Panc1 (cell line): ENCODE results near the gene TBP. TPM values are rescaled to one million over a fixed set of nuclear protein-coding genes. Genes with fewer than 3 reads are reported as not detected.

Source experiments
- ATAC-seq: fragments of 200-7000 bp; cut with Tn5 transposase; 2 replicates; pipeline ENCODE4 v1.9.1; 2020; ENCODE audit warnings: mild to moderate bottlenecking, moderate library complexity
- BruUV-seq: library from RNA; stranded (reverse); fragments of 400-500 nt; replicated peaks from 2 replicates; lab custom pipeline; 2021; lab: Mats Ljungman, UMichigan
- CTCF ChIA-PET: fragments of 300-600 bp; sonication (Branson Sonifier 250); formaldehyde crosslinking; loops from one replicate; lab custom pipeline; 2022; ENCODE audit warnings: antibody characterized with exemption; lab: Charles Lee
- POLR2A ChIA-PET: fragments of 300-600 bp; sonication (Branson Sonifier 250); formaldehyde crosslinking; loops from one replicate; lab custom pipeline; 2022; ENCODE audit warnings: antibody characterized with exemption; lab: Charles Lee
- DNase-seq: peaks from one replicate; pipeline ENCODE4 v3.0.0-alpha.2; 2010; ENCODE audit warnings: low read depth, low spot score
- H3K27ac ChIP-seq: 2 replicates; pipeline ENCODE4 v1.5.1; 2011; ENCODE audit warnings: mild to moderate bottlenecking, low read length, inconsistent platforms
- H3K27me3 ChIP-seq: fragments of 200-500 bp; sonication (Bioruptor generic); 2 replicates; pipeline ENCODE4 v1.6.0; 2014; ENCODE audit warnings: low read length, inconsistent platforms; ENCODE audit not compliant: control insufficient read depth, insufficient read depth
- H3K36me3 ChIP-seq: fragments of 200-500 bp; sonication (Bioruptor generic); 2 replicates; pipeline ENCODE4 v1.5.1; 2014; ENCODE audit warnings: inconsistent platforms, mild to moderate bottlenecking, low read length, moderate library complexity; ENCODE audit not compliant: control insufficient read depth, insufficient read depth
- H3K4me1 ChIP-seq: 2 replicates; pipeline ENCODE4 v1.5.1; 2011; ENCODE audit warnings: inconsistent platforms, mild to moderate bottlenecking, low read length, moderate library complexity; ENCODE audit not compliant: control insufficient read depth, insufficient read depth
- H3K4me3 ChIP-seq, 2 experiments: 2 replicates each; pipeline ENCODE4 v1.5.1; 2011 to 2012; ENCODE audit warnings: low read depth in 2 of 2, low read length in 2 of 2, mild to moderate bottlenecking in 2 of 2, inconsistent platforms in 1 of 2, moderate library complexity in 1 of 2
- H3K9me3 ChIP-seq: fragments of 200-500 bp; sonication (Bioruptor generic); 2 replicates; pipeline ENCODE4 v1.5.1; 2014; ENCODE audit warnings: low read depth, mild to moderate bottlenecking, inconsistent platforms, low read length, moderate library complexity; ENCODE audit not compliant: control insufficient read depth, insufficient read depth
- CTCF ChIP-seq: fragments of 450-650 bp; IDR thresholded peaks from 2 replicates; pipeline ENCODE4 v1.5.1; 2017; ENCODE audit warnings: mild to moderate bottlenecking
- POLR2AphosphoS5 ChIP-seq: IDR thresholded peaks from 2 replicates; pipeline ENCODE4 v1.6.1; 2012; ENCODE audit warnings: mild to moderate bottlenecking, low read depth, low read length, moderate library complexity
- REST ChIP-seq, 2 experiments: IDR thresholded peaks; 2 replicates each; pipeline ENCODE4 v1.6.1; 2011 to 2012; ENCODE audit warnings: low read depth in 2 of 2, control low read depth in 1 of 2, low read length in 1 of 2, mild to moderate bottlenecking in 1 of 2, moderate library complexity in 1 of 2; ENCODE audit not compliant: insufficient read depth in 1 of 2
- SIN3A ChIP-seq: IDR thresholded peaks from 2 replicates; pipeline ENCODE4 v1.6.1; 2012; ENCODE audit warnings: low read depth, mild to moderate bottlenecking, low read length, moderate library complexity, borderline replicate concordance; ENCODE audit not compliant: insufficient read depth
- TCF7L2 ChIP-seq: IDR thresholded peaks from 2 replicates; pipeline ENCODE4 v1.6.1; 2011; ENCODE audit warnings: mild to moderate bottlenecking, low read depth, low read length, inconsistent platforms
- in situ Hi-C: cut with HindIII; loops from 2 replicates; pipeline ENCODE4 v1.10.0; 2016; ENCODE audit warnings: low sequenced_read_pairs, low pct_unique_long_range_greater_than_20kb
- intact Hi-C: fragments of 100-400 bp; cut with micrococcal nuclease; formaldehyde crosslinking; loops from one replicate; pipeline ENCODE4 v1.10.0; 2022; ENCODE audit not compliant: unreplicated experiment
- total RNA-seq: library from RNA; stranded (reverse); gene quantifications from one replicate; pipeline ENCODE4 v1.2.1, GENCODE V29; 2021; ENCODE audit not compliant: unreplicated experiment

Gene TBP
- total RNA-seq, 1 experiment from 2014 or later, result 26.4 TPM

GRCh38 chr6:170596426-170596825 is 42.3 kb downstream of the TBP start:
- no peak overlapping the region for H3K27ac ChIP-seq
- H3K4me3 ChIP-seq, result no peak overlapping the region
- peaks cover 13% of the 10 kb centered on the region; the same call in 1 of the 2 replicates for H3K9me3 ChIP-seq
- no peaks in the 10 kb centered on the region for H3K36me3 ChIP-seq
- peaks cover 18% of the 10 kb centered on the region for H3K27me3 ChIP-seq
- in situ Hi-C loops, result no loop called here
- no peak for ATAC-seq
- TF ChIP-seq TCF7L2 (no peak), REST (IDR thresholded peaks at IDR 0.05; ENCODE audit: insufficient read depth in 1 of 2, low read depth in 2 of 2, low read length in 1 of 2) (no peak), SIN3A (no peak), CTCF (no peak)
- no TSS peak for BruUV-seq
- CTCF ChIA-PET, result no interaction called here
- POLR2A ChIA-PET, result no interaction called here
- no peaks in the 10 kb centered on the region for H3K4me1 ChIP-seq
- no peak for DNase-seq
- intact Hi-C loops, result no loop called here

- CTCF ChIA-PET, result no interaction called here
- POLR2A ChIA-PET, result no interaction called here
- no peaks in the 10 kb centered on the region for H3K4me1 ChIP-seq
- no peaks in the 10 kb centered on the region for H3K36me3 ChIP-seq
- ATAC-seq (no peak), DNase-seq (no peak)
- peaks cover 24% of the 10 kb centered on the region for H3K27me3 ChIP-seq
- H3K9me3 ChIP-seq, result 0 out of 2 replicates have a peak, but pooled peaks cover 4% of the 10 kb centered on the region
- no peak overlapping the region for H3K27ac ChIP-seq
- in situ Hi-C loops (no loop called here), intact Hi-C loops (no loop called here)
- no peak overlapping the region for H3K4me3 ChIP-seq
- TF ChIP-seq SIN3A (no peak), CTCF (no peak), POLR2AphosphoS5 (no peak), TCF7L2 (no peak), REST (IDR thresholded peaks at IDR 0.05; ENCODE audit: insufficient read depth in 1 of 2, low read depth in 2 of 2, low read length in 1 of 2) (no peak)
- BruUV-seq, result no TSS peak
Observed at GRCh38 chr6:170597278-170597677, 43.1 kb downstream of the TBP start.
